A204.1 (cell line): Measurements from ENCODE around the gene CZIB.

Experiments
- FAIRE-seq: peaks from 2 replicates; lab custom pipeline; 2012; peaks lifted over from hg19 to GRCh38; lab: Jason Lieb, UNC

The CZIB gene

GRCh38 chr1:53188099-53188498 is 32.3 kb downstream of the CZIB start:
- FAIRE-seq: no peak

GRCh38 chr1:53187401-53187800 is 33.0 kb downstream of the CZIB start:
- no peak for FAIRE-seq

- FAIRE-seq: no peak
Measured at GRCh38 chr1:53186533-53186932, 33.9 kb downstream of the CZIB start.

DNA sequence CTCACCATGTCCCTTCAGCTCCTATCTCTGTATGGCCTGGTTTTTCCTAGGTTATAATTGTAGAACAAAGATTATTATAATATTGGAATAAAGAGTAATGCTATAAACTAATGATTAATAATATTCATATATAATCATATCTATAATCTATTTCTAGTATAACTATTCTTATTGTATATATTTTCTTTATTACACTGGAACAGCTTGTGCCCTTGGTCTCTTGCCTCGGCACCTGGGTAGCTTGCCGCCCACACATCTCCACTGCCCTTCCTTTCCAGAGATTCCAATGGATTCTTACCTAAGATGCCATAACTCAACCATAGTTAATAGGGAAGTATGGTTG is 34.5 kb downstream of the CZIB start:
- FAIRE-seq: peak; percentile 80

DNA sequence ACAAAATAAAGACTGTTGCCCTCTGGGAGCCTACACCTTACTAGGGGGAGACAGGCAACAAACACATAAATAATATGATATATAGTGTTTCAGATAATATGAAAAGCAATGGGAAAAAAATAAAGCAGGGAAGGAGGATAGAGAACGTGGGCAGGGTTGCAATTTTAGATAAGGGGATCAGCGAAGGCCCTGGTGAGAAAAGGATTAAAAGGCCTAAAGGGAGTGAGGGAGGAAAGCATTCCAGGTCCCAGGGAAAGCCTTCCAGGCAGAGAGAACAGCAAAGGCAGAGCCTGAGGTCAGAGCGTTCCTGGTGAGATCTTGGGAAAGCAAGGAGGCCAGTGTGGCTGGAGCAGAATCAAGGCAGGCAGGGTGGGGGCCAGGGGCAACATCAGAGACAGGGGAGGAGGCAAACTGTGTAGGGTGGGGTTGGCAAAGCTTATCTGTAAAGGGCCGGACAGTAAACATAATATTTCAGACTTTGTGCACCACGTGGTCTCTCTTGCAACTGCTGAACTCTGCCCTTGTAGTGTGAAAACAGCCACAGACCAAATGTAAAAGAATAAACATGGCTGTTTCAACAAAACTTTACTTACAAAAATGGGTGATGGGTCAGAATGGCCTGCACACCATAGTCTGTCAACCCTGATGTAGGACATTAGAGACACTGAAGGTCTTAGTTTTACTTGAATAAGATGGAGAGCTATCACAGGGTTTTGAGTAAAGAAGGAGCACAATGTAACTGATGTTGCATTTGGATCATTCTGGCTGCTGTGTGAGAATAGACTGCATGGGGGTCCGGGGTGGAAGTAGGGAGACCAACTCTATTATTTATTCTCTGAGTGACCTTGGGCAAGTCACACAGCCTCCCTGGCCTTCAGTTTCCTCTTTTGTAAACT is 37.1 kb downstream of the CZIB start:
- FAIRE-seq: no peak

DNA sequence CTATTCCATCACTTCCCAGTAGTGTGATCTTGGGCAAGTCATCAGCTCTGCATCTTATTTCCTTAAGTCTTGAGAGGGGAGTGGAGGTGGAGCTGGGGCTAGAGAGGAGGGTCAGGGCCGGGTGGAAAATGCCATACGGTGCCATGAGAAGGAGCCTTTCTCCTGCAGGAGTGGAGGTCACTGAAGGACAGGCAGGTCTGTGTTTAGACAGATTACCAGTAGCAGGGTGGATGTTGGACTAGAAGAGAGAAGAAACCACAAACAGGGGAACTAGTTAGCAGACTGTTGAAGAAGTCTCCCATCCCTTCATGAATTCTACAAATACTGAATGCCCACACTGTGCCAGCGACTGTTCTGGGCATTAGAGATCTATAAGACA is 37.7 kb downstream of the CZIB start:
- FAIRE-seq: no peak

DNA sequence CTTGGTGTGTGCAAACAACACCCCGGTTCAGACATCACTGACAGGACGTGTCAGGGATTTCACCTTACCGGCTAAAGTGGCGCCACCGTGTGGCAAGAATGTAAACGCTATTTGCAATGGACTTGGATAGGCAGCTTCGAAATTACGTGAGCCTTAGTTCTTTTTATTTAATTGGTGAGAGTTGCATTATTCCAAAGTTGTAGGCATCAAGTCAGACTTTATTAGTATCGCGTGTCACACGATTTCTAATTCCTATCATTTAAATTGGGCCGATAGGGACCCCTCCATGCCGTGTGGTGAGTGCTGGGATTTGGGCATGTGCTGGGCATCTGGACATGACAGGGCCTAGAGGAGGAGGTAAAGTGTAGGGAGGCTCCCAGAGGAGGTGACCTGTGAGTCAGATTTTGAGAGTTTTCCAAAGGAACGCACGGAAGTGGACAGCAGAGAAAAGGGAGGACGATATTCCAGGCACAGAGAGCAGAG is 38.3 kb downstream of the CZIB start:
- FAIRE-seq: peak; percentile 9

- FAIRE-seq: no peak
Measured at GRCh38 chr1:53180951-53181350, 39.5 kb downstream of the CZIB start.

- no peak for FAIRE-seq
Measured at GRCh38 chr1:53180226-53180625, 40.2 kb downstream of the CZIB start.

DNA sequence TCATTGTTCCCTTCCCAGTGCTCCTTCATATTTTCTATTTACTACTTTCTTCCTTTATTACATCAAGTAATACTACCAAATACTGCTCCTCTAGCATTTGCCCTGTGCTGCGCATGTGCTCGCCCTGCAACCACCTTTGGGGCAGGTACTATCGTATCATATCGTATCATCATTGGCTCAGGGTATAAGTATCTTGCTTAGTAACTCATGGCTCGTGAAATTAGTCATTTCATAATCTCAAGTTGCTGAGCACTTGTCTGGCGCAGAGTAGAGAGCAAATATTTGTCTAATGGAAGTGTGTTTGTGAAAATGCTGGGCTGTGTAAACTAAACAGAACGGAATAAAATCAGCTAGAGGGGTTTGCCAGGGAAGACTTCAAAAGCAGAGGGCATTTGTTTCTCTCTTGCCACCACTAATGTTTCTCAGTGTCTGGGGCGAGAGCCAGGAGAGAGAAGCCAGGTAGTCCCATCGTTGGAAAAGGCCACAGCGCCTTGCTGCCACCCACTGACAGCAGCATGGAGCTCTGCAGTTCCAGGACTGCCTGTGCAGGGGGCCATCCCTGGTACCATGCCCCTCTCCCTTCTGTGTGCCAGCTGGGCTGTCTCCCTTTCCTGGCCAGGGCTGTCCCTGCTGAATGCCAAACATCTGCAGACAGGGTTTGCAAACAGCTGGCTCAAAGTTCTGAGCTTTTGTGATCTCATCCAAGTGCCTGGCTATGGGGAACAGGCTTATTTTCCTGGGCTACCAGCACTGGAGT is 43.8 kb downstream of the CZIB start:
- FAIRE-seq: no peak

DNA sequence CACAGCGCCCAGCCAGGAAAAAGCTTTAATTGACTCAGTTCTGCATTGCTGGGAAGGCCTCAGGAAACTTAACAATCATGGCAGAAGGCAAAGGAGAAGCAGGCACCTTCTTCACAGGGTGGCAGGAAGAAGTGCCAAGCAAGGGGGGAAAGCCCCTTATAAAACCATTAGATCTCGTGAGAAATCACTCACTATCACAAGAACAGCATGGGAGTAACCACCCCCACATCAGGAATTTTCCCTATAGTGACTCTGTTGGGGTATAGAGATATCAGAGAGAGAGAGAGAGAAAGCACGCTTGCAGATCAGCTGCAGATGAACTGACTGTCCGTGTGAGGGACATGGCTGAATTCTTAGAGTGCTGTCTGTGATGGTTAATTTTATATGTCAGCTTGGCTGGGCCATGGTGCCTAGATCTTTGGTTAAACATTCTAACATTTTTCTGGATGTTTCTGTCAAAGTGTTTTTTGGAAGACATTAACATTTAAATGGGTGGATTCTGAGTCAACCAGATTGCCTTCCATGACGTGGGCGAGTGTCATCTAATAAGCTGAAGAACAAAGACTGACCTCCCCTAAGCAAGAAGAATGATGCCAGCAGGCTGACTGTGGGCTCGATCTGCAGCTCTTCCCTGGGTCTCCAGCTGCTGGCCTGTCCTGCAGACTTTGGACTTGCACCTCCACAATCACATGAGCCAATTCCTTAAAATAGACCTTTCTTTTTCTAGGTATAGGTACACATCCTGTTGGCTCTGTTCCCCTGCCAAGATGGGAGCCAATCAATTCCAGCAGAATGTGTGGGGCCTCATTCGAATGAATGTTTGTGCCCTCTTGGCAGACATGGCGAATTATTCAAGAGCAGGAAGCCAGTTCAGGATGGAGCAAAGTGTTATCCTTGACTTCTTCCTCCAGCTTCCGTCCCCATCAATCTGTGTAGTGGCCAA is 45.2 kb downstream of the CZIB start:
- FAIRE-seq: no peak

DNA sequence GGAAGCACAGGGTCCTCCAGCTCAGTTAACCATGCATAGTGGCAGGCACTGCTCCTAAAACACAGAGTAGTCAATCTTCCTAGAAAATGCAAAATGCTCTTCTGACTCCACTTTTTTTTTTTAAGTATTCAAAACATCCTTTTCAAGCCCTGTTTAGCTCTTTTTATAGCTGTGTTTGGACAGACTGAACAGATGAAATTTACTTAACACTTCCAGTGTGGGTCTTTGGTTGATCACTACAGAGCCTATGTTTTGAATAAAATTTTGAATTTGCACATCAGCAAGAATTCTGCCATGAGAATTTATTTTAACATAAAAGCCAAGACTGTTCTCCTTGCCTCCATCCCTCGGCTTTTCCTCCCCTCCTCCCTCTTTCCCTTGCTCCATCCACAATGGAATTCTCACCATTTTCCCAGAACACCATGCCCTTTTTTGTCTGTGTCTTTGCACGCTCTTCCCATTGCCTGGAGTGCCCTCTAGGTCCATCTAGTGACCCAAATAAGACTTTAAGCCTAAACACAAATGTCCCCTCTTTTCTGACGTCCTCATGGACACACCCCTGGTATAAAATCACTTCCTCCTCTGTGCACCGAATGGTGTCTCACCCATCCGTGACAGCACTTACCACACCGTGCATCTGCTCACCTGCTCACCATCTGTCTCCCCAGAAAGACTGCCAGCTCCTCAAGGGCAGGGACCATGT is 47.9 kb downstream of the CZIB start:
- FAIRE-seq: no peak

DNA sequence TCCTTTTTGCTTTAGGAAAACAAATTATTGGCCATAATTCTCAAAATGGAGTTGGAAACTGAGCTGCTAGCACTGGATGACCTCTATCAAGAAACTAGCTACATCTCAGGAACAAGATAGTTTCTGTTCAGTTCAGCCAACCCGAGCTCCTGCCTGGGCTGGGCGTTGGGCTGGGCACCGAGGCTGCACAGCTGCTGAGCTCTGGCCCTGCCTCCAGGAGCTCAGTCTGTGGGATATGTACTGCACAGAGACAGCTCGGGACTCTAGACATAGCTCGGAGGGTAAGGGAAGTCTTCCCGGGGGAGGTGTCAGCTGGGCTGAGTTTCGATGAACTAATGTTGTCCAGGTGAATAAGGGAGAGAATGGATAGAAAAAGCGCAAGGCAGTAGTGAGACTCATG is 53.5 kb downstream of the CZIB start:
- no peak for FAIRE-seq

GRCh38 chr1:53166366-53166765 is 54.1 kb downstream of the CZIB start:
- no peak for FAIRE-seq

DNA sequence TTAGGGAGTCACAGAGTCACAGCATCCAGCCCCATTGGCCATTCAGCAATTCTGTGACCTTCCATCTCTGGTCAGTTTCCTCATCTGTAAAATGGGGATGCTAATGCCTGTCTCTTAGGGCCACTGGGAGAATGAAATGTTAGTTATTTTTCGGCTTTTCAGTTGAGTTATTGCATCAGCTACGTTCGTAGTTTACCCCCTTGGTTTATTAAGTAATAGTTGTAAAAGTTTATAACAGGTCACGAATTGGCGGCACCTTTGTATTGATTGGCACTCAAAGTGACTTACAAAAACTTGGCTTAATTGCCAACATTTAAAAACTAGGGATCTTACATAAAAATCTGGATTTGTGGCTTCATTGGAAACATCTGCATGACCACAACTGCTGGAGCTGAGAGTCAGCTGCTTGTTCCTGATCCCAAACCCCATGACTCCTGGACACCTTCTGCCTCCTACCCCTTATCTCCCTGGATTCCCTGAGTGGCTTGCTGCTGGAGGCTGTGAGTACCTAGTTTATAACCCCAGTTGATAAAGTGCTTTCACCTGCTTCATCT is 54.9 kb downstream of the CZIB start:
- no peak for FAIRE-seq
